ENCODE results near the gene GFER. TPM values are rescaled to one million over a fixed set of nuclear protein-coding genes. Genes with fewer than 3 reads are reported as not detected.

GFER gene
- total and polyA plus RNA-seq, 4 donors: 7.2 to 36.1 (median 29.1) TPM

DNA sequence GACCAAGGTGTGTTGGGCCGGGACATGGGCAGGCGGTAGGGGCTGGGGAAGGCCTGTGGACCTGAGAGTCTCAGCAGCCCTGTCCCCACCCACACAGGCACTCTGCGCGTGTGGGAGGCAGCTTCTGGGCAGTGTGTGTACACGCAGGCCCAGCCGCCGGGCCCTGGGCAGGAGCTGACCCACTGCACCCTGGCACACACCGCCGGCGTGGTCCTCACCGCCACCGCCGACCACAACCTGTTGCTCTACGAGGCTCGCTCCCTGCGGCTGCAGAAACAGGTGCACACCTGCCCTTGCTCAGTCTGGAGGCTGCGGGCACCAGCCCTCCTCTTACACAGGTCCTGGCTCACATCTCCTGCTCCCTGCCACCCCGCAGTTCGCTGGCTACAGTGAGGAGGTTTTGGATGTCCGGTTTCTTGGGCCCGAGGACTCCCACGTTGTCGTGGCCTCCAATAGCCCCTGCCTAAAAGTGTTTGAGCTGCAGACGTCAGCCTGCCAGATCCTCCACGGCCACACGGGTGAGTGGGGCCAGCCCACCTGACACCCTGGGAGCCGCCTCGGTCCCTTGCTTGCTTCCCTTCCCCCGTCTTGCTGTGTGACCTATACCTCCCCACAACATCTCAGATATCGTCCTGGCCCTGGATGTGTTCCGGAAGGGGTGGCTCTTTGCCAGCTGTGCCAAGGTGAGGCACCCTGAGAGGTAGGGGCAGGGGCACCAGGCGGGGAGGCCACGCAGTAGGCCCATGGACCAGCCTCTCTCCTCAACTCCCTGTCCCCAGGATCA lies 8.4 kb upstream of the GFER start:
- no peaks in the 10 kb centered on the region for H3K9me3 ChIP-seq (ENCODE audit: control insufficient read depth, insufficient read depth, low read length)
- peaks cover 40% of the 10 kb centered on the region for H3K4me1 ChIP-seq (ENCODE audit: control insufficient read depth, insufficient read depth, low read length)
- WGBS (ENCODE audit: insufficient coverage): 96% methylated on average over 31 of the region's 33 CpGs
- H3K27ac ChIP-seq (ENCODE audit: low read depth, low read length): no peak overlapping the region
- peaks cover 72% of the 10 kb centered on the region for H3K36me3 ChIP-seq (ENCODE audit: control insufficient read depth, insufficient read depth, low read length)
- DNase-seq (ENCODE audit: low read depth in 4 of 6, low spot score in 6 of 6): no peak
- no peak overlapping the region for H3K4me3 ChIP-seq (ENCODE audit: low read depth, low read length)
- peaks cover 33% of the 10 kb centered on the region for H3K27me3 ChIP-seq (ENCODE audit: control insufficient read depth, insufficient read depth, low read length)

DNA sequence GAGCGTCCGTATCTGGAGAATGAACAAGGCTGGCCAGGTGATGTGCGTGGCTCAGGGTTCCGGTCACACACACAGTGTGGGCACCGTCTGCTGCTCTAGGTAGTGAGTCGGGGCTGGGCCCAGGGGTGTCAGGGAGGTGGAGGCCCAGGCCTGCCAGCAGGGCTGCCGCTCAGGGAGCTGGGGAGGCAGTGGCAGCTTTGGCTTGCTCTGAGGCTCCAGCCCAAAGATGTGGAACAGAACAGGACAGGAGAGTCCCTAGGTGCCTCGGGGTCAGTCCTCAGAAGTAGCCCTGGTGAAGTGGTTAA lies 7.8 kb upstream of the GFER start:
- Histone ChIP-seq H3K36me3 (ENCODE audit: control insufficient read depth, insufficient read depth, low read length) (peaks cover 74% of the 10 kb centered on the region), H3K9me3 (ENCODE audit: control insufficient read depth, insufficient read depth, low read length) (no peaks in the 10 kb centered on the region), H3K27me3 (ENCODE audit: control insufficient read depth, insufficient read depth, low read length) (peaks cover 38% of the 10 kb centered on the region), H3K27ac (ENCODE audit: low read depth, low read length) (no peak overlapping the region), H3K4me1 (ENCODE audit: control insufficient read depth, insufficient read depth, low read length) (peaks cover 40% of the 10 kb centered on the region), H3K4me3 (ENCODE audit: low read depth, low read length) (no peak overlapping the region)
- DNase-seq (ENCODE audit: low read depth in 4 of 6, low spot score in 6 of 6): no peak
- 94% methylated on average over 8 of the region's 8 CpGs for WGBS (ENCODE audit: insufficient coverage)

- Histone ChIP-seq H3K4me1 (ENCODE audit: control insufficient read depth, insufficient read depth, low read length) (peaks cover 45% of the 10 kb centered on the region), H3K4me3 (ENCODE audit: low read depth, low read length) (no peak overlapping the region), H3K9me3 (ENCODE audit: control insufficient read depth, insufficient read depth, low read length) (no peaks in the 10 kb centered on the region), H3K27ac (ENCODE audit: low read depth, low read length) (no peak overlapping the region), H3K36me3 (ENCODE audit: control insufficient read depth, insufficient read depth, low read length) (peaks cover 74% of the 10 kb centered on the region), H3K27me3 (ENCODE audit: control insufficient read depth, insufficient read depth, low read length) (peaks cover 41% of the 10 kb centered on the region)
- WGBS (ENCODE audit: insufficient coverage): 94% methylated on average over 30 of the region's 33 CpGs
- DNase-seq (ENCODE audit: low read depth in 4 of 6, low spot score in 6 of 6): no peak
Measured at GRCh38 chr16:1976951-1977874, 6.8 kb upstream of the GFER start.

DNA sequence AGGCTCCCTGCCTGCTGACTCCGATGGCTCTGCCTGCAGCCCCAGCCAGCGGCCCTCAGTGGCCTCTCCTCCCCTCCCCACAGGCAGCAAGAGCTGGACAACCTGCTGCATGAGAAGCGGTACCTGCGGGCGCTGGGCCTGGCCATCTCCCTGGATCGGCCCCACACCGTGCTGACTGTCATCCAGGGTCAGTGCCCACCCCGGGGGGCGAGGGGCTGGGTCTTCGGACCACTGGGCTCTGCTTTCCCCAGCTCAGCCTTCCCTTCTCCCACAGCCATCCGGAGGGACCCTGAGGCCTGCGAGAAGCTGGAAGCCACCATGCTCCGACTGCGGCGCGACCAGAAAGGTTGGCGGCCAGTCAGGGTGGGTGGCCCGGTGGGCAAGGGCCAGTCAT lies 6.1 kb upstream of the GFER start:
- WGBS (ENCODE audit: insufficient coverage): 97% methylated on average over 17 of the region's 18 CpGs
- no peak overlapping the region for H3K4me3 ChIP-seq (ENCODE audit: low read depth, low read length)
- H3K4me1 ChIP-seq (ENCODE audit: control insufficient read depth, insufficient read depth, low read length): peaks cover 45% of the 10 kb centered on the region
- peaks cover 42% of the 10 kb centered on the region for H3K27me3 ChIP-seq (ENCODE audit: control insufficient read depth, insufficient read depth, low read length)
- no peaks in the 10 kb centered on the region for H3K9me3 ChIP-seq (ENCODE audit: control insufficient read depth, insufficient read depth, low read length)
- DNase-seq (ENCODE audit: low read depth in 4 of 6, low spot score in 6 of 6): no peak
- peaks cover 74% of the 10 kb centered on the region for H3K36me3 ChIP-seq (ENCODE audit: control insufficient read depth, insufficient read depth, low read length)
- H3K27ac ChIP-seq (ENCODE audit: low read depth, low read length): no peak overlapping the region

- no peaks in the 10 kb centered on the region for H3K9me3 ChIP-seq (ENCODE audit: control insufficient read depth, insufficient read depth, low read length)
- WGBS (ENCODE audit: insufficient coverage): 69% methylated on average over 36 of the region's 37 CpGs
- peaks cover 71% of the 10 kb centered on the region for H3K36me3 ChIP-seq (ENCODE audit: control insufficient read depth, insufficient read depth, low read length)
- peaks cover 44% of the 10 kb centered on the region for H3K27me3 ChIP-seq (ENCODE audit: control insufficient read depth, insufficient read depth, low read length)
- H3K4me1 ChIP-seq (ENCODE audit: control insufficient read depth, insufficient read depth, low read length): peaks cover 45% of the 10 kb centered on the region
- H3K27ac ChIP-seq (ENCODE audit: low read depth, low read length): no peak overlapping the region
- no peak overlapping the region for H3K4me3 ChIP-seq (ENCODE audit: low read depth, low read length)
- no peak for DNase-seq (ENCODE audit: low read depth in 4 of 6, low spot score in 6 of 6)
Measured at GRCh38 chr16:1978476-1979120, 5.4 kb upstream of the GFER start.

GRCh38 chr16:1979271-1980029 lies 4.5 kb upstream of the GFER start:
- Histone ChIP-seq H3K9me3 (ENCODE audit: control insufficient read depth, insufficient read depth, low read length) (no peaks in the 10 kb centered on the region), H3K27ac (ENCODE audit: low read depth, low read length) (no peak overlapping the region), H3K36me3 (ENCODE audit: control insufficient read depth, insufficient read depth, low read length) (peaks cover 63% of the 10 kb centered on the region), H3K4me3 (ENCODE audit: low read depth, low read length) (no peak overlapping the region), H3K27me3 (ENCODE audit: control insufficient read depth, insufficient read depth, low read length) (peaks cover 44% of the 10 kb centered on the region), H3K4me1 (ENCODE audit: control insufficient read depth, insufficient read depth, low read length) (peaks cover 44% of the 10 kb centered on the region)
- no peak for DNase-seq (ENCODE audit: low read depth in 4 of 6, low spot score in 6 of 6)
- 27% methylated on average over 66 of the region's 70 CpGs for WGBS (ENCODE audit: insufficient coverage)

- peaks cover 44% of the 10 kb centered on the region for H3K27me3 ChIP-seq (ENCODE audit: control insufficient read depth, insufficient read depth, low read length)
- WGBS (ENCODE audit: insufficient coverage): 11% methylated on average over 51 of the region's 53 CpGs
- H3K4me1 ChIP-seq (ENCODE audit: control insufficient read depth, insufficient read depth, low read length): peaks cover 52% of the 10 kb centered on the region
- DNase-seq (ENCODE audit: low read depth in 4 of 6, low spot score in 6 of 6): peak in 1 of 6 donors; percentile 25
- no peaks in the 10 kb centered on the region for H3K9me3 ChIP-seq (ENCODE audit: control insufficient read depth, insufficient read depth, low read length)
- no peak overlapping the region for H3K4me3 ChIP-seq (ENCODE audit: low read depth, low read length)
- no peak overlapping the region for H3K27ac ChIP-seq (ENCODE audit: low read depth, low read length)
- H3K36me3 ChIP-seq (ENCODE audit: control insufficient read depth, insufficient read depth, low read length): peaks cover 56% of the 10 kb centered on the region
Measured at GRCh38 chr16:1980030-1980769, 3.8 kb upstream of the GFER start.

DNA sequence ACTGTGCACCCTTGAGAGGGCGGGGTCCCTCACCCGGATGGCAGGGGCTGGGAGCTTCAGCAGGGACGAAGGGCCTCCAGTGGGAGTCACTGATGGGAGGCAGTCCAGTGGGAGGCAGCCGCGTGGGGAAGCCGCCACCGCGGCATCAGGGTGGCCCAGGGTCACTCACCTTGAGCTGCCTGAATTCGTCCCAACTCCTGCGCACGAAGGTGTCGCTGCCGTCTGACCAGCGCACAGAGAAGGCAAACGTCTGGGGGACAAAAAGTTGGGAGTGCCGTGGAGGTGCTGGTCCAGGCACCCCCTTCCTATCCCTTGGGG lies 3.3 kb upstream of the GFER start:
- Histone ChIP-seq H3K4me3 (ENCODE audit: low read depth, low read length) (no peak overlapping the region), H3K27me3 (ENCODE audit: control insufficient read depth, insufficient read depth, low read length) (peaks cover 44% of the 10 kb centered on the region), H3K36me3 (ENCODE audit: control insufficient read depth, insufficient read depth, low read length) (peaks cover 56% of the 10 kb centered on the region), H3K27ac (ENCODE audit: low read depth, low read length) (no peak overlapping the region), H3K9me3 (ENCODE audit: control insufficient read depth, insufficient read depth, low read length) (no peaks in the 10 kb centered on the region), H3K4me1 (ENCODE audit: control insufficient read depth, insufficient read depth, low read length) (peaks cover 57% of the 10 kb centered on the region)
- no peak for DNase-seq (ENCODE audit: low read depth in 4 of 6, low spot score in 6 of 6)
- WGBS (ENCODE audit: insufficient coverage): 27% methylated on average over 15 of the region's 16 CpGs

DNA sequence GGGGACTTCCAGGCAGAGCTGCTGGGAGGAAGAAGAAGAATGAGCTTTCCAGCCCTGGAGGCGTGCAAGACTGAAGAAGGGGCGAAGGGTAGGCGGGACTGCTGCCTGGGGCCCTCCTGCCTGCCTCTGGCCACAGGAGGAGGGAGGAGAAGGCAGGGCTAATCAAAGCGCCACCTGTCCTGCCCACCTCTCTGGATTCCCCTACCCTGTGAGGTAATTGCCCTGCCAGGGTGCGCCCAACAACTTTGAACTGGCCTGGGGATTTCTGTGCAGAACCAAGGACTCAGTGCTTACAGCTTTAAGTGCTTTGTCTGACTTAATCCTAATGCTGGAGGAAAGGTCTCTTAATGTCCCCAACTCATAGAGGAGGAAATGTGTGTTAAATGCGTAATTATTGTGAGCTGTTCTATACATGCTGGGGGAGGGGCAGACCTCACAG lies 2.6 kb upstream of the GFER start, which contains the start of gene NOXO1:
NOXO1 (minus strand) TSS at position 72 of the 439 bp plus-strand sequence. CDS start 290 bp downstream, outside the sequence.
- Histone ChIP-seq H3K36me3 (ENCODE audit: control insufficient read depth, insufficient read depth, low read length) (peaks cover 56% of the 10 kb centered on the region), H3K4me1 (ENCODE audit: control insufficient read depth, insufficient read depth, low read length) (peaks cover 63% of the 10 kb centered on the region), H3K9me3 (ENCODE audit: control insufficient read depth, insufficient read depth, low read length) (no peaks in the 10 kb centered on the region), H3K27ac (ENCODE audit: low read depth, low read length) (no peak within 1 kb of the TSS), H3K4me3 (ENCODE audit: low read depth, low read length) (no peak within 1 kb of the TSS), H3K27me3 (ENCODE audit: control insufficient read depth, insufficient read depth, low read length) (peaks cover 41% of the 10 kb centered on the region)
- WGBS (ENCODE audit: insufficient coverage): 58% methylated on average over 5 of the region's 6 CpGs
- no peak for DNase-seq (ENCODE audit: low read depth in 4 of 6, low spot score in 6 of 6)

All from spinal cord (tissue), 10 donors.